ENCODE results near the gene TBC1D21.

GRCh38 chr15:73889053-73889761 lies 15.8 kb downstream of the TBC1D21 start:
- no peak for TF ChIP-seq CTCF (conservative IDR thresholded peaks at IDR 0.05)
- TF ChIP-seq ZFX (IDR thresholded peaks at IDR 0.05): no peak

All from C4-2B (cell line).